Measurements from ENCODE around the gene MUL1. TPM values are rescaled to one million over a fixed set of nuclear protein-coding genes. Genes with fewer than 3 reads are reported as not detected.

Gene MUL1
- total RNA-seq, 5 donors from 2014 or later (not counting 1 experiment from before 2014, with no cell fraction given), result 18.0 to 21.4 (median 20.8) TPM

Other genes starting within 250 kb of the MUL1 start
- gene VWA5B1, start 217.3 kb downstream of the MUL1 start, total RNA-seq, result under 1 TPM in 4 of 5 donors, not detected in 1; 0.13 to 0.18 (median 0.15) TPM
- 1 to 10 TPM; 2.5 to 7.9 (median 7.1) TPM for gene CAMK2N1, start 21.9 kb downstream of the MUL1 start, total RNA-seq
- not detected for gene FAM43B, start 44.4 kb upstream of the MUL1 start, total RNA-seq
- gene CDA, start 80.9 kb upstream of the MUL1 start, total RNA-seq, result under 1 TPM in 1 of 5 donors, not detected in 4; 0.35 TPM
- gene PINK1, start 125.3 kb upstream of the MUL1 start, total RNA-seq, result 10 to 100 TPM; 11.8 to 30.1 (median 26.8) TPM
- 100 to 1,000 TPM; 106 to 145 (median 124) TPM for gene DDOST, start 153.2 kb upstream of the MUL1 start, total RNA-seq
- gene KIF17, start 209.9 kb upstream of the MUL1 start, total RNA-seq, result not detected
- under 1 TPM; 0.07 to 0.58 (median 0.33) TPM for gene SH2D5, start 224.6 kb upstream of the MUL1 start, total RNA-seq